Endothelial cell of umbilical vein (primary cell): Measurements from ENCODE around the gene TGFBR2. TPM values are rescaled to one million over a fixed set of nuclear protein-coding genes. Genes with fewer than 3 reads are reported as not detected.

Experiments used
- BruUV-seq: library from RNA; stranded (reverse); fragments of 400-500 nt; replicated peaks from 2 replicates; lab custom pipeline; 2021; lab: Mats Ljungman, UMichigan
- CTCF ChIA-PET: fragments of 300-600, 350-600 bp; sonication (Branson Sonifier 250); formaldehyde crosslinking; loops from one replicate; lab custom pipeline; 2021; ENCODE audit warnings: antibody characterized with exemption, inconsistent platforms; lab: Charles Lee
- POLR2A ChIA-PET: fragments of 300-600, 350-600 bp; sonication (Branson Sonifier 250); formaldehyde crosslinking; loops from one replicate; lab custom pipeline; 2021; ENCODE audit warnings: antibody characterized with exemption, inconsistent platforms; lab: Charles Lee
- DNase-seq: peaks from one replicate; pipeline ENCODE4 v3.0.0-alpha.2; 2011; ENCODE audit warnings: low read depth, low spot score
- FAIRE-seq: peaks from 2 replicates; lab custom pipeline; 2011; peaks lifted over from hg19 to GRCh38; lab: Jason Lieb, UNC
- H2AFZ ChIP-seq: 2 replicates; pipeline ENCODE4 v1.6.0; 2012; ENCODE audit warnings: low read depth, low read length, control low read depth, inconsistent platforms
- H3K27ac ChIP-seq: 2 replicates; pipeline ENCODE4 v1.5.1; 2011; ENCODE audit warnings: low read depth, mild to moderate bottlenecking, control low read depth, low read length, moderate library complexity; ENCODE audit not compliant: insufficient read depth
- H3K27me3 ChIP-seq, 2 experiments: 2 replicates each; pipeline versions ENCODE4 v1.6.0 to v1.6.1; 2011; ENCODE audit warnings: low read length in 2 of 2, mixed read lengths in 1 of 2; ENCODE audit not compliant: control insufficient read depth in 2 of 2, insufficient read depth in 2 of 2
- H3K36me3 ChIP-seq, 2 experiments: 2 replicates in 1 of 2; 3 replicates in 1 of 2; pipeline ENCODE4 v1.5.1; 2011; ENCODE audit warnings: low read length in 2 of 2, mild to moderate bottlenecking in 1 of 2, moderate library complexity in 1 of 2; ENCODE audit not compliant: control insufficient read depth in 2 of 2, insufficient read depth in 2 of 2; ENCODE audit errors: extremely low read depth in 1 of 2
- H3K4me1 ChIP-seq: 3 replicates; pipeline ENCODE4 v1.5.1; 2011; ENCODE audit warnings: mild to moderate bottlenecking, low read length; ENCODE audit not compliant: control insufficient read depth, insufficient read depth; ENCODE audit errors: extremely low read depth
- H3K4me2 ChIP-seq: 2 replicates; pipeline ENCODE4 v1.6.1; 2011; ENCODE audit warnings: low read length, control low read depth, mixed read lengths; ENCODE audit not compliant: insufficient read depth
- H3K4me3 ChIP-seq, 3 experiments: fragments of 200-600 bp in 1 of 3; sonication (generic), shearing (Covaris generic) in 1 of 3; replicated peaks in 1 of 3; 2 replicates each; pipeline ENCODE4 v1.5.1; 2011 to 2016; ENCODE audit warnings: control low read depth in 3 of 3, low read length in 3 of 3, mild to moderate bottlenecking in 2 of 3, inconsistent platforms in 1 of 3, low read depth in 1 of 3, moderate library complexity in 1 of 3; ENCODE audit not compliant: insufficient read depth in 1 of 3
- H3K79me2 ChIP-seq: 2 replicates; pipeline ENCODE4 v1.6.0; 2012; ENCODE audit warnings: low read length, inconsistent platforms; ENCODE audit not compliant: control insufficient read depth, insufficient read depth
- H3K9ac ChIP-seq: replicated peaks from 2 replicates; pipeline ENCODE3; 2011; ENCODE audit warnings: low read length, control low read depth; ENCODE audit not compliant: insufficient read depth; ENCODE audit errors: extremely low read depth
- H3K9me1 ChIP-seq: replicated peaks from 3 replicates; pipeline ENCODE4 v1.6.0; 2011; ENCODE audit warnings: mild to moderate bottlenecking, low read length; ENCODE audit not compliant: control insufficient read depth, insufficient read depth; ENCODE audit errors: extremely low read depth
- H3K9me3 ChIP-seq: replicated peaks from 2 replicates; pipeline ENCODE4 v1.5.1; 2012; ENCODE audit warnings: low read length, inconsistent platforms; ENCODE audit not compliant: control insufficient read depth, insufficient read depth
- H4K20me1 ChIP-seq: replicated peaks from 2 replicates; pipeline ENCODE3; 2011; ENCODE audit warnings: mild to moderate bottlenecking, low read length; ENCODE audit not compliant: control insufficient read depth, insufficient read depth; ENCODE audit errors: extremely low read depth
- CTCF ChIP-seq, 2 donors: IDR thresholded peaks; 1 replicate in 1 of 2; 2 replicates in 1 of 2; pipeline ENCODE4 v1.5.1; 2011; ENCODE audit warnings: low read length in 2 of 2, mild to moderate bottlenecking in 2 of 2, moderate library complexity in 2 of 2, control low read depth in 1 of 2, inconsistent platforms in 1 of 2, low read depth in 1 of 2; ENCODE audit not compliant: insufficient read depth in 1 of 2; ENCODE audit errors: extremely low read depth in 1 of 2
- EZH2 ChIP-seq: IDR thresholded peaks from 2 replicates; pipeline ENCODE4 v1.6.1; 2012; ENCODE audit warnings: borderline replicate concordance, low read depth, mild to moderate bottlenecking, moderate library complexity, low read length, inconsistent platforms; ENCODE audit not compliant: severe bottlenecking
- FOS ChIP-seq: IDR thresholded peaks from 2 replicates; pipeline ENCODE4 v1.6.1; 2011; ENCODE audit warnings: mild to moderate bottlenecking, low read length, moderate library complexity, borderline replicate concordance; ENCODE audit not compliant: insufficient read depth
- GATA2 ChIP-seq: IDR thresholded peaks from 2 replicates; pipeline ENCODE4 v1.7.0; 2011; ENCODE audit warnings: low read depth, mild to moderate bottlenecking, moderate library complexity, mixed read lengths, low read length; ENCODE audit not compliant: insufficient read length, insufficient read depth
- JUN ChIP-seq: IDR thresholded peaks from 2 replicates; pipeline ENCODE4 v1.6.1; 2011; ENCODE audit warnings: borderline replicate concordance, low read depth; ENCODE audit not compliant: insufficient read length, insufficient read depth
- MAX ChIP-seq: IDR thresholded peaks from 2 replicates; pipeline ENCODE4 v1.6.1; 2011; ENCODE audit not compliant: insufficient read depth, insufficient read length
- MYC ChIP-seq: IDR thresholded peaks from one replicate; pipeline ENCODE4 v1.6.1; 2011; ENCODE audit warnings: mild to moderate bottlenecking, low read depth, low read length
- POLR2A ChIP-seq: IDR thresholded peaks from 2 replicates; pipeline ENCODE4 v1.6.1; 2012; ENCODE audit warnings: low read depth, mild to moderate bottlenecking, control low read depth, low read length
- POLR2AphosphoS5 ChIP-seq: IDR thresholded peaks from 2 replicates; pipeline ENCODE4 v1.6.1; 2012; ENCODE audit warnings: low read depth, mild to moderate bottlenecking, control low read depth, low read length, moderate library complexity; ENCODE audit not compliant: insufficient read depth
- dilution Hi-C: fragments of 300-500 bp; cut with MboI; formaldehyde crosslinking; loops from one replicate; pipeline ENCODE4 v1.15.0; 2019; ENCODE audit warnings: low sequenced_read_pairs; ENCODE audit not compliant: extremely low pct_ligation_motif_present
- intact Hi-C: fragments of 100-400 bp; cut with micrococcal nuclease; formaldehyde crosslinking; loops from one replicate; pipeline ENCODE4 v1.10.0; 2022
- polyA plus RNA-seq, 4 experiments: library from polyadenylated mRNA; depleted of rRNA in 3 of 4; stranded (reverse) in 3 of 4; unstranded in 1 of 4; fragments of >200 nt; gene quantifications; 2 replicates each; pipeline versions ENCODE4 v1.2.1 to v1.2.3, GENCODE V29; 2011 to 2012; ENCODE audit warnings: missing spikeins in 1 of 4
- total RNA-seq: library from RNA; stranded (reverse); gene quantifications from 2 replicates; pipeline ENCODE4 v1.2.3, GENCODE V29; 2021

Gene TGFBR2
- total and polyA plus RNA-seq, 2 donors (not counting 3 experiments of a cell fraction or from before 2014, with no cell fraction given), result 227 to 250 TPM

- Histone ChIP-seq H3K36me3 (peaks cover 2 to 37% of the 10 kb centered on the region in 2 experiments), H2AFZ (no peak overlapping the region), H3K9me1 (no peaks in the 10 kb centered on the region), H3K79me2 (peaks cover 100% of the 10 kb centered on the region), H3K4me2 (no peak overlapping the region), H3K9me3 (no peaks in the 10 kb centered on the region), H4K20me1 (peaks cover 16% of the 10 kb centered on the region), H3K9ac (no peak overlapping the region), H3K4me3 (no peak overlapping the region), H3K4me1 (peaks cover 45% of the 10 kb centered on the region), H3K27ac (no peak overlapping the region), H3K27me3 (no peaks in the 10 kb centered on the region)
- DNase-seq (no peak), FAIRE-seq (no peak)
- TF ChIP-seq POLR2AphosphoS5 (no peak), MAX (no peak), JUN (no peak), GATA2 (no peak), MYC (no peak), CTCF (IDR thresholded peaks at IDR 0.05; ENCODE audit: extremely low read depth in 1 of 2, insufficient read depth in 1 of 2, low read depth in 1 of 2, low read length in 2 of 2) (no peak), POLR2A (no peak), EZH2 (no peak), FOS (no peak)
- no TSS peak for BruUV-seq
- intact Hi-C loops, result no loop called here
- ChIA-PET CTCF (no interaction called here), POLR2A (no interaction called here)
- dilution Hi-C loops, result no loop called here
Measured at GRCh38 chr3:30639937-30640336, 33.5 kb downstream of the TGFBR2 start.
